Measurements from ENCODE around the gene TNS3.

DNA sequence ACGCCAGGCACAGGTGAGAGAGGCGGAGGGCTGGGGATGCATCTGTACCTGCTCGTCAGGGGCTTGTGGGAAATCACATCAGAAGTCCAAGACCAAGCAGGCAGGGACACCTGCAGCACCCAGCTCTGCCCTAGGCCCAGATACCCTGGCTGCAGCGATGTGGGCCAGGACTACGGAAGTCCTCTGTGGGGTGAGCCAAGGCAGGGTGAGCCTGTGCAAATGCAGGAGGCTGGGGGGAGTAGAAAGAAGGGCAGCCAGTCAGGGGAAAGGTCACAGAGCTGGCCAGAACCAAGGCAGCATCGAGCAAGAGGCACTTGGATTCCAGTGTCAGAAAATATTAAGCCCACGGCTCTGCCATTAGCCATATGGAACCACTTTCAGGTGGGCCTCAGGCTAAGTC lies 85.2 kb downstream of the TNS3 start:
- TF ChIP-seq, protein P1, sequence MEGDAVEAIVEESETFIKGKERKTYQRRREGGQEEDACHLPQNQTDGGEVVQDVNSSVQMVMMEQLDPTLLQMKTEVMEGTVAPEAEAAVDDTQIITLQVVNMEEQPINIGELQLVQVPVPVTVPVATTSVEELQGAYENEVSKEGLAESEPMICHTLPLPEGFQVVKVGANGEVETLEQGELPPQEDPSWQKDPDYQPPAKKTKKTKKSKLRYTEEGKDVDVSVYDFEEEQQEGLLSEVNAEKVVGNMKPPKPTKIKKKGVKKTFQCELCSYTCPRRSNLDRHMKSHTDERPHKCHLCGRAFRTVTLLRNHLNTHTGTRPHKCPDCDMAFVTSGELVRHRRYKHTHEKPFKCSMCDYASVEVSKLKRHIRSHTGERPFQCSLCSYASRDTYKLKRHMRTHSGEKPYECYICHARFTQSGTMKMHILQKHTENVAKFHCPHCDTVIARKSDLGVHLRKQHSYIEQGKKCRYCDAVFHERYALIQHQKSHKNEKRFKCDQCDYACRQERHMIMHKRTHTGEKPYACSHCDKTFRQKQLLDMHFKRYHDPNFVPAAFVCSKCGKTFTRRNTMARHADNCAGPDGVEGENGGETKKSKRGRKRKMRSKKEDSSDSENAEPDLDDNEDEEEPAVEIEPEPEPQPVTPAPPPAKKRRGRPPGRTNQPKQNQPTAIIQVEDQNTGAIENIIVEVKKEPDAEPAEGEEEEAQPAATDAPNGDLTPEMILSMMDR (IDR thresholded peaks at IDR 0.05 in 2 of 3, conservative IDR thresholded peaks at IDR 0.05 in 1 of 3; ENCODE audit: insufficient read depth in 2 of 3, low read depth in 1 of 3, low read length in 3 of 3), result no peak
- TF ChIP-seq ZNF668 (CRISPR knock-in tag; IDR thresholded peaks at IDR 0.05), result no peak
- no peak for TF ChIP-seq SOX6 (IDR thresholded peaks at IDR 0.05)
- TF ChIP-seq ETV5 (CRISPR knock-in tag; IDR thresholded peaks at IDR 0.05; ENCODE audit: low read depth), result no peak
- no peak for TF ChIP-seq EHMT2 (IDR thresholded peaks at IDR 0.05)
- TF ChIP-seq FOXM1 (IDR thresholded peaks at IDR 0.05; ENCODE audit: low read depth), result no peak
- no peak for TF ChIP-seq FOXM1 (CRISPR knock-in tag; IDR thresholded peaks at IDR 0.05; ENCODE audit: low read depth)
- no peak for TF ChIP-seq STAG1 (CRISPR knock-in tag; IDR thresholded peaks at IDR 0.05; ENCODE audit: borderline replicate concordance)
- no peak for TF ChIP-seq POLR2AphosphoS5 (IDR thresholded peaks at IDR 0.05; ENCODE audit: control insufficient read depth, insufficient read depth, low read depth, low read length)
- no peak for TF ChIP-seq KLF6 (CRISPR knock-in tag; IDR thresholded peaks at IDR 0.05; ENCODE audit: borderline replicate concordance)
- TF ChIP-seq ZBTB1 (CRISPR knock-in tag; IDR thresholded peaks at IDR 0.05; ENCODE audit: borderline replicate concordance, low read depth), result no peak
- TF ChIP-seq, protein P2, sequence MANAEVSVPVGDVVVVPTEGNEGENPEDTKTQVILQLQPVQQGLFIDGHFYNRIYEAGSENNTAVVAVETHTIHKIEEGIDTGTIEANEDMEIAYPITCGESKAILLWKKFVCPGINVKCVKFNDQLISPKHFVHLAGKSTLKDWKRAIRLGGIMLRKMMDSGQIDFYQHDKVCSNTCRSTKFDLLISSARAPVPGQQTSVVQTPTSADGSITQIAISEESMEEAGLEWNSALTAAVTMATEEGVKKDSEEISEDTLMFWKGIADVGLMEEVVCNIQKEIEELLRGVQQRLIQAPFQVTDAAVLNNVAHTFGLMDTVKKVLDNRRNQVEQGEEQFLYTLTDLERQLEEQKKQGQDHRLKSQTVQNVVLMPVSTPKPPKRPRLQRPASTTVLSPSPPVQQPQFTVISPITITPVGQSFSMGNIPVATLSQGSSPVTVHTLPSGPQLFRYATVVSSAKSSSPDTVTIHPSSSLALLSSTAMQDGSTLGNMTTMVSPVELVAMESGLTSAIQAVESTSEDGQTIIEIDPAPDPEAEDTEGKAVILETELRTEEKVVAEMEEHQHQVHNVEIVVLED (CRISPR knock-in tag; IDR thresholded peaks at IDR 0.05), result no peak
- TF ChIP-seq, protein P3, sequence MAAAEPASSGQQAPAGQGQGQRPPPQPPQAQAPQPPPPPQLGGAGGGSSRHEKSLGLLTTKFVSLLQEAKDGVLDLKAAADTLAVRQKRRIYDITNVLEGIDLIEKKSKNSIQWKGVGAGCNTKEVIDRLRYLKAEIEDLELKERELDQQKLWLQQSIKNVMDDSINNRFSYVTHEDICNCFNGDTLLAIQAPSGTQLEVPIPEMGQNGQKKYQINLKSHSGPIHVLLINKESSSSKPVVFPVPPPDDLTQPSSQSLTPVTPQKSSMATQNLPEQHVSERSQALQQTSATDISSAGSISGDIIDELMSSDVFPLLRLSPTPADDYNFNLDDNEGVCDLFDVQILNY (CRISPR knock-in tag; IDR thresholded peaks at IDR 0.05), result no peak
